Mesenchymal stem cell (in vitro differentiated cells and primary cell): Measurements from ENCODE around the gene ZNF346.
A peak's percentile ranks its signal among the peaks of the same experiment; 100 is the strongest.

Experiments used
- DNase-seq: peaks from one replicate; pipeline ENCODE4 v3.0.0-alpha.2; 2013
- H2AFZ ChIP-seq: one replicate; pipeline ENCODE4 v1.6.1; 2013; ENCODE audit warnings: low read depth, mild to moderate bottlenecking, control low read depth, inconsistent platforms, low read length, moderate library complexity
- H2AK5ac ChIP-seq: 2 replicates; pipeline ENCODE4 v1.6.1; 2013; ENCODE audit warnings: low read length, moderate library complexity, mild to moderate bottlenecking, inconsistent platforms; ENCODE audit not compliant: severe bottlenecking
- H2BK120ac ChIP-seq: one replicate; pipeline ENCODE4 v1.6.1; 2013; ENCODE audit warnings: low read depth, mild to moderate bottlenecking, inconsistent platforms, low read length, moderate library complexity
- H2BK12ac ChIP-seq, 2 experiments: one replicate each; pipeline ENCODE4 v1.6.1; 2013; ENCODE audit warnings: inconsistent platforms in 2 of 2, low read length in 2 of 2, mild to moderate bottlenecking in 2 of 2, moderate library complexity in 2 of 2, control low read depth in 1 of 2
- H2BK15ac ChIP-seq: one replicate; pipeline ENCODE4 v1.6.1; 2013; ENCODE audit warnings: mild to moderate bottlenecking, low read depth, inconsistent platforms; ENCODE audit not compliant: poor library complexity, severe bottlenecking
- H2BK5ac ChIP-seq: 2 replicates; pipeline ENCODE4 v1.6.1; 2013; ENCODE audit warnings: low read depth, mild to moderate bottlenecking, low read length, control low read depth, inconsistent platforms; ENCODE audit not compliant: poor library complexity, severe bottlenecking
- H3K14ac ChIP-seq, 2 experiments: one replicate each; pipeline ENCODE4 v1.6.1; 2013; ENCODE audit warnings: inconsistent platforms in 2 of 2, low read length in 2 of 2, control low read depth in 1 of 2, mild to moderate bottlenecking in 1 of 2, moderate library complexity in 1 of 2
- H3K18ac ChIP-seq, 2 experiments: one replicate each; pipeline ENCODE4 v1.6.1; 2013; ENCODE audit warnings: inconsistent platforms in 2 of 2, low read length in 2 of 2, control low read depth in 1 of 2, low read depth in 1 of 2, mild to moderate bottlenecking in 1 of 2
- H3K23ac ChIP-seq, 2 experiments: one replicate each; pipeline ENCODE4 v1.6.1; 2013; ENCODE audit warnings: inconsistent platforms in 2 of 2, low read length in 2 of 2, mild to moderate bottlenecking in 2 of 2, moderate library complexity in 2 of 2, control low read depth in 1 of 2
- H3K27ac ChIP-seq: 2 replicates; pipeline ENCODE4 v1.5.1; 2013; ENCODE audit warnings: mild to moderate bottlenecking, moderate library complexity, low read length, control low read depth, inconsistent platforms; ENCODE audit not compliant: poor library complexity, severe bottlenecking
- H3K27me3 ChIP-seq, 2 experiments: 2 replicates each; pipeline versions ENCODE4 v1.6.1 to v1.7.0; 2013; ENCODE audit warnings: low read length in 2 of 2, mild to moderate bottlenecking in 2 of 2, moderate library complexity in 2 of 2, control low read depth in 1 of 2, inconsistent platforms in 1 of 2; ENCODE audit not compliant: control insufficient read depth in 1 of 2, insufficient read depth in 1 of 2
- H3K36me3 ChIP-seq, 2 experiments: 2 replicates each; pipeline versions ENCODE4 v1.6.1 to v1.7.0; 2013; ENCODE audit warnings: low read length in 2 of 2, control low read depth in 1 of 2, inconsistent platforms in 1 of 2, low read depth in 1 of 2, mild to moderate bottlenecking in 1 of 2; ENCODE audit not compliant: insufficient read depth in 2 of 2, control insufficient read depth in 1 of 2
- H3K4ac ChIP-seq, 2 experiments: one replicate each; pipeline ENCODE4 v1.6.1; 2013; ENCODE audit warnings: inconsistent platforms in 2 of 2, low read length in 2 of 2, mild to moderate bottlenecking in 2 of 2, moderate library complexity in 2 of 2, control low read depth in 1 of 2, low read depth in 1 of 2
- H3K4me1 ChIP-seq: 2 replicates; pipeline ENCODE4 v1.6.1; 2013; ENCODE audit warnings: low read depth, low read length, control low read depth; ENCODE audit not compliant: control insufficient read depth, insufficient read depth
- H3K4me2 ChIP-seq: 2 replicates; pipeline ENCODE4 v1.6.1; 2013; ENCODE audit warnings: low read length, mild to moderate bottlenecking, inconsistent platforms; ENCODE audit not compliant: poor library complexity, severe bottlenecking
- H3K4me3 ChIP-seq, 2 experiments: 2 replicates each; pipeline versions ENCODE4 v1.5.1 to v1.7.0; 2013; ENCODE audit warnings: low read length in 2 of 2, mild to moderate bottlenecking in 2 of 2, control low read depth in 1 of 2, low read depth in 1 of 2; ENCODE audit not compliant: insufficient read depth in 1 of 2
- H3K79me1 ChIP-seq: replicated peaks from 2 replicates; pipeline ENCODE4 v1.6.1; 2013; ENCODE audit warnings: mild to moderate bottlenecking, control low read depth, low read length, inconsistent platforms; ENCODE audit not compliant: poor library complexity, severe bottlenecking
- H3K9ac ChIP-seq: 2 replicates; pipeline ENCODE4 v1.7.0; 2013; ENCODE audit warnings: mild to moderate bottlenecking, low read length, moderate library complexity
- H3K9me3 ChIP-seq: 2 replicates; pipeline ENCODE4 v1.7.0; 2013; ENCODE audit warnings: mild to moderate bottlenecking, low read length; ENCODE audit not compliant: control insufficient read depth
- H4K8ac ChIP-seq: one replicate; pipeline ENCODE4 v1.6.1; 2013; ENCODE audit warnings: inconsistent platforms, mild to moderate bottlenecking, low read length, moderate library complexity
- H4K91ac ChIP-seq: one replicate; pipeline ENCODE4 v1.6.1; 2013; ENCODE audit warnings: mild to moderate bottlenecking, low read length, inconsistent platforms
- WGBS: methylation state at CpG from one replicate; pipeline ENCODE4 v1.1.7; 2013; ENCODE audit warnings: mixed read lengths; 5-methylcytosine and 5-hydroxymethylcytosine counted together

Gene ZNF346

GRCh38 chr5:177003649-177004048 is 18.8 kb upstream of the ZNF346 start:
- H3K4me2 ChIP-seq = no peak overlapping the region
- no peak for DNase-seq
- H3K4ac ChIP-seq = no peak overlapping the region
- peak overlapping the region; percentile 15 for H3K9ac ChIP-seq
- no peak overlapping the region for H3K14ac ChIP-seq
- H2BK12ac ChIP-seq = no peak overlapping the region
- no peak overlapping the region for H3K4me3 ChIP-seq
- H2AFZ ChIP-seq = no peak overlapping the region
- no peak overlapping the region for H3K18ac ChIP-seq
- 90% methylated on average over 5 of the region's 5 CpGs for WGBS
- no peak overlapping the region for H3K23ac ChIP-seq
- no peaks in the 10 kb centered on the region for H3K27me3 ChIP-seq
- H2BK15ac ChIP-seq = no peak overlapping the region
- no peak overlapping the region for H4K91ac ChIP-seq
- H2AK5ac ChIP-seq = no peak overlapping the region
- peak overlapping the region; percentile 15 for H3K27ac ChIP-seq
- H3K79me1 ChIP-seq = peaks cover 1% of the 10 kb centered on the region
- H2BK5ac ChIP-seq = peak overlapping the region; percentile 3
- H3K9me3 ChIP-seq = no peaks in the 10 kb centered on the region
- no peak overlapping the region for H2BK120ac ChIP-seq
- H4K8ac ChIP-seq = no peak overlapping the region
- no peaks in the 10 kb centered on the region for H3K36me3 ChIP-seq
- H3K4me1 ChIP-seq = peaks cover 8% of the 10 kb centered on the region

GRCh38 chr5:177004961-177005360 is 17.5 kb upstream of the ZNF346 start:
- Histone ChIP-seq H3K27ac (no peak overlapping the region), H3K4me1 (peaks cover 8% of the 10 kb centered on the region), H3K27me3 (no peaks in the 10 kb centered on the region), H3K36me3 (no peaks in the 10 kb centered on the region), H3K23ac (no peak overlapping the region), H3K9me3 (no peaks in the 10 kb centered on the region), H2BK15ac (no peak overlapping the region), H3K9ac (peak overlapping the region; percentile 94), H3K79me1 (peaks cover 2% of the 10 kb centered on the region), H3K18ac (no peak overlapping the region), H3K4me3 (peak overlapping the region in 1 of 2 experiments; percentile 90), H2BK12ac (no peak overlapping the region), H2BK5ac (no peak overlapping the region), H4K8ac (no peak overlapping the region), H3K4ac (no peak overlapping the region), H2BK120ac (no peak overlapping the region), H3K4me2 (peak overlapping the region; percentile 75), H2AK5ac (no peak overlapping the region), H3K14ac (no peak overlapping the region), H2AFZ (no peak overlapping the region), H4K91ac (no peak overlapping the region)
- WGBS = 95% methylated on average over 8 of the region's 10 CpGs
- DNase-seq = no peak

GRCh38 chr5:177005619-177006264 is 16.8 kb upstream of the ZNF346 start:
- H3K9ac ChIP-seq = peak overlapping the region; percentile 94
- WGBS = 1% methylated on average over 45 of the region's 51 CpGs
- H2BK120ac ChIP-seq = peak overlapping the region; percentile 97
- H4K91ac ChIP-seq = peak overlapping the region; percentile 97
- H3K18ac ChIP-seq = peak overlapping the region; percentile 73 to 96
- no peaks in the 10 kb centered on the region for H3K36me3 ChIP-seq
- peaks cover 3% of the 10 kb centered on the region for H3K79me1 ChIP-seq
- no peaks in the 10 kb centered on the region for H3K9me3 ChIP-seq
- peak overlapping the region in 1 of 2 experiments; percentile 50 for H3K14ac ChIP-seq
- peak overlapping the region; percentile 69 for H2BK15ac ChIP-seq
- H3K4me2 ChIP-seq = peak overlapping the region; percentile 75
- no peak overlapping the region for H2AK5ac ChIP-seq
- peak; percentile 79 for DNase-seq
- peak overlapping the region; percentile 95 for H2BK5ac ChIP-seq
- H3K27me3 ChIP-seq = no peaks in the 10 kb centered on the region
- peak overlapping the region; percentile 83 to 90 for H3K4me3 ChIP-seq
- peak overlapping the region; percentile 83 to 94 for H3K4ac ChIP-seq
- H3K4me1 ChIP-seq = peaks cover 8% of the 10 kb centered on the region
- no peak overlapping the region for H2BK12ac ChIP-seq
- peak overlapping the region; percentile 98 for H4K8ac ChIP-seq
- H3K27ac ChIP-seq = peak overlapping the region; percentile 73
- H2AFZ ChIP-seq = peak overlapping the region; percentile 15
- no peak overlapping the region for H3K23ac ChIP-seq

- H2BK15ac ChIP-seq = peak within 1 kb of the TSS; percentile 83
- peak; percentile 91 for DNase-seq
- H3K9ac ChIP-seq = peak within 1 kb of the TSS; percentile 94
- peak within 1 kb of the TSS; percentile 80 for H3K27ac ChIP-seq
- H2BK120ac ChIP-seq = peak within 1 kb of the TSS; percentile 97
- WGBS = under 1% methylated on average over 71 of the region's 83 CpGs
- H3K36me3 ChIP-seq = no peaks in the 10 kb centered on the region
- peaks cover 3% of the 10 kb centered on the region for H3K79me1 ChIP-seq
- peak within 1 kb of the TSS; percentile 98 for H4K8ac ChIP-seq
- peak within 1 kb of the TSS; percentile 75 for H3K4me2 ChIP-seq
- peak within 1 kb of the TSS; percentile 83 to 94 for H3K4ac ChIP-seq
- H3K23ac ChIP-seq = peak within 1 kb of the TSS in 1 of 2 experiments; percentile 87
- peak within 1 kb of the TSS; percentile 73 to 96 for H3K18ac ChIP-seq
- H3K4me3 ChIP-seq = peak within 1 kb of the TSS; percentile 83 to 90
- peak within 1 kb of the TSS; percentile 97 for H4K91ac ChIP-seq
- H2AFZ ChIP-seq = peak within 1 kb of the TSS; percentile 72
- H2BK12ac ChIP-seq = peak within 1 kb of the TSS in 1 of 2 experiments; percentile 33
- peak within 1 kb of the TSS in 1 of 2 experiments; percentile 50 for H3K14ac ChIP-seq
- H3K4me1 ChIP-seq = peaks cover 8% of the 10 kb centered on the region
- no peaks in the 10 kb centered on the region for H3K27me3 ChIP-seq
- peak within 1 kb of the TSS; percentile 24 for H2AK5ac ChIP-seq
- H3K9me3 ChIP-seq = no peaks in the 10 kb centered on the region
- peak within 1 kb of the TSS; percentile 95 for H2BK5ac ChIP-seq
Measured at GRCh38 chr5:177006265-177006972, 16.1 kb upstream of the ZNF346 start, which contains the start of gene UIMC1. Gene UIMC1, minus strand, starts transcription at chr5:177006779. Its CDS starts 24,164 bp downstream, at chr5:176982615.
